Ovary (tissue), 9 donors: ENCODE results near the gene MBNL1. TPM values are rescaled to one million over a fixed set of nuclear protein-coding genes. Genes with fewer than 3 reads are reported as not detected.

Experiments
- DNase-seq, 5 donors: peaks; one replicate each; pipeline ENCODE4 v3.0.0-alpha.2; 2019 to 2020
- H3K27ac ChIP-seq, 2 donors: fragments of 200-600 bp; one replicate each; pipeline versions ENCODE4 v1.5.1 to v1.8.0; 2019 to 2022
- H3K27me3 ChIP-seq: fragments of 200-600 bp; one replicate; pipeline ENCODE4 v1.8.0; 2022
- H3K36me3 ChIP-seq: fragments of 200-600 bp; sonication (generic); one replicate; pipeline ENCODE4 v1.5.1; 2019
- H3K4me1 ChIP-seq: one replicate; pipeline ENCODE4 v1.8.1; 2013; ENCODE audit warnings: mild to moderate bottlenecking, moderate library complexity; ENCODE audit not compliant: insufficient read depth
- H3K4me3 ChIP-seq: fragments of 200-600 bp; sonication (generic); one replicate; pipeline ENCODE4 v1.5.1; 2017
- H3K9me3 ChIP-seq, 2 donors: fragments of 200-600 bp in 1 of 2; sonication (generic) in 1 of 2; one replicate each; pipeline versions ENCODE4 v1.5.1 to v1.8.1; 2013 to 2019; ENCODE audit warnings: mild to moderate bottlenecking in 1 of 2, moderate library complexity in 1 of 2
- CTCF ChIP-seq, 3 donors: fragments of 450-650 bp in 2 of 3; fragments of 200-600 bp in 1 of 3; IDR thresholded peaks; one replicate each; pipeline versions ENCODE4 v1.5.1 to v1.8.0; 2016 to 2022; ENCODE audit warnings: antibody characterized with exemption in 3 of 3, mild to moderate bottlenecking in 1 of 3
- EP300 ChIP-seq: sonication (generic); formaldehyde crosslinking; IDR thresholded peaks from one replicate; pipeline ENCODE4 v1.6.1; 2017; ENCODE audit warnings: antibody characterized with exemption
- POLR2A ChIP-seq: fragments of 450-650 bp; IDR thresholded peaks from one replicate; pipeline ENCODE4 v1.6.1; 2017; ENCODE audit warnings: antibody characterized with exemption, mild to moderate bottlenecking, moderate library complexity
- WGBS, 3 donors: extraction: QIAGEN DNeasy Blood & Tissue Kit in 1 of 3; methylation state at CpG; one replicate each; pipeline versions ENCODE4 v1.1.5 to v1.1.7; 2013 to 2017; 5-methylcytosine and 5-hydroxymethylcytosine counted together
- intact Hi-C, 4 donors: fragments of 100-400 bp; cut with DNase I; formaldehyde crosslinking; loops; one replicate each; pipeline versions ENCODE4 v1.11.0 to v1.15.1; 2022 to 2023
- polyA plus RNA-seq, 2 donors: library from polyadenylated mRNA; stranded (reverse); fragments of 200-250 nt in 1 of 2; fragments of 350-450 nt in 1 of 2; fragmentation: Illumina TruSeq in 1 of 2; extraction: RNeasy Lipid Tissue Mini Kit (QIAGEN cat#74804) in 1 of 2; gene quantifications; one replicate each; pipeline ENCODE4 v1.2.3, GENCODE V29; 2013 to 2014
- total RNA-seq, 7 donors: library from RNA; depleted of rRNA in 2 of 7; stranded (reverse); fragments of >200 nt in 2 of 7; fragmentation: NEBNext Ultra II Directional in 3 of 7; extraction: Animal tissue kit (Norgen Biotek cat#: 25700) in 3 of 7; gene quantifications; one replicate each; pipeline versions ENCODE4 v1.1.0 to v1.2.4, GENCODE V29; 2016 to 2023
- donor health status: DM: no; HTN: no; CAD: no; lungs with moderate emphysema.
- donor health status: DM: no; HTN: no; CAD: no.
- donor health status: Bipolar disorder and iron deficiency.
- donor health status: DM: yes; HTN: yes; CAD: no.
- donor health status: DM: no; HTN: no; CAD: no.
- donor health status: DM: yes; HTN: yes; CAD: no.

The MBNL1 gene
- total and polyA plus RNA-seq, 9 donors: 39.7 to 152 (median 123) TPM

GRCh38 chr3:152460936-152461335 is 192.2 kb downstream of the MBNL1 start:
- intact Hi-C loops: no loop called here
- H3K4me1 ChIP-seq: no peaks in the 10 kb centered on the region

GRCh38 chr3:152461460-152461859 is 192.7 kb downstream of the MBNL1 start:
- no peaks in the 10 kb centered on the region for H3K9me3 ChIP-seq
- H3K4me3 ChIP-seq: no peak overlapping the region
- intact Hi-C loops: no loop called here
- H3K27ac ChIP-seq: no peak overlapping the region
- 87 to 93% (median 89%) methylated on average over 1 of the region's 1 CpG for WGBS, 3 donors
- no peaks in the 10 kb centered on the region for H3K4me1 ChIP-seq
- TF ChIP-seq EP300: no peak
- TF ChIP-seq CTCF (IDR thresholded peaks at IDR 0.05): no peak
- TF ChIP-seq POLR2A: no peak
- no peaks in the 10 kb centered on the region for H3K36me3 ChIP-seq
- no peak for DNase-seq
- H3K27me3 ChIP-seq: no peaks in the 10 kb centered on the region

More at GRCh38 chr3:152460936-152461335, 192.2 kb downstream of the MBNL1 start:
- Histone ChIP-seq H3K27me3 (no peaks in the 10 kb centered on the region), H3K27ac (no peak overlapping the region), H3K9me3 (no peaks in the 10 kb centered on the region), H3K36me3 (no peaks in the 10 kb centered on the region), H3K4me3 (no peak overlapping the region)
- 62 to 68% (median 68%) methylated on average over 3 of the region's 3 CpGs for whole genome bisulfite sequencing, 3 donors
- TF ChIP-seq POLR2A (no peak), EP300 (no peak), CTCF (IDR thresholded peaks at IDR 0.05) (no peak)
- DNase-seq: no peak

DNA sequence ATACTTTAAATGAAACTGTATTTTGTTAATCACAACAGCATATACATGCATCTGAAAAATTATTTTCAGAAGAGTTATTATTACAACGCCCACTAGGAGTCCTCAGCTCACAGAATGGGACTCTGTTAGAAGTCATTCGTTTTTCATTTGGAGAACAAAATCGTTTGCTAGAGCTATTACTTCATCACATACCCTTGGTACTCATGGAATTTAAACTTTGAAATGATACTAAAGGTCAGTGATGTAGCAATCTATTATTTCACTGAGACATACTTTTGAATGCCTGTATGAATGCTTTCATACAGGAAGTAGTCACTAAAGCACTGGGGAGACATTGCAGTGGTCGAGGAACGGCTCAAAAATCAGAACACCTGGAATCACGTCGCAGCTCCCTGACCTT is 198.1 kb downstream of the MBNL1 start:
- 63 to 69% (median 68%) methylated on average over 7 of the region's 7 CpGs for WGBS, 3 donors
- H3K4me1 ChIP-seq: no peaks in the 10 kb centered on the region
- intact Hi-C loops: no loop called here
- DNase-seq: no peak
- no peaks in the 10 kb centered on the region for H3K27me3 ChIP-seq
- TF ChIP-seq EP300 (no peak), POLR2A (no peak), CTCF (IDR thresholded peaks at IDR 0.05) (no peak)
- H3K4me3 ChIP-seq: no peak overlapping the region
- H3K27ac ChIP-seq: no peak overlapping the region
- H3K36me3 ChIP-seq: no peaks in the 10 kb centered on the region
- no peaks in the 10 kb centered on the region for H3K9me3 ChIP-seq

GRCh38 chr3:152469248-152470025 is 200.7 kb downstream of the MBNL1 start:
- Histone ChIP-seq H3K4me1 (no peaks in the 10 kb centered on the region), H3K36me3 (no peaks in the 10 kb centered on the region), H3K27ac (no peak overlapping the region), H3K9me3 (no peaks in the 10 kb centered on the region), H3K27me3 (no peaks in the 10 kb centered on the region), H3K4me3 (no peak overlapping the region)
- WGBS, 3 donors: 79 to 86% (median 83%) methylated on average over 4 of the region's 4 CpGs
- intact Hi-C loops: loop anchor here in 1 of 4 donors (10.0 kb wide), 1 partner anchor 105 kb away; no protein-coding TSS in a partner anchor
- DNase-seq: no peak
- TF ChIP-seq POLR2A (no peak), EP300 (no peak), CTCF (IDR thresholded peaks at IDR 0.05) (no peak)
